ENCODE measurements around the gene WDR76.

The WDR76 gene

GRCh38 chr15:43913026-43913780 is 86.4 kb downstream of the WDR76 start:
- H3K36me3 ChIP-seq, result no peaks in the 10 kb centered on the region
- peak; percentile 55 to 71 for DNase-seq
- peak overlapping the region; percentile 10 to 34 for H3K27ac ChIP-seq
- peaks cover 0 to 32% (median 11%) of the 10 kb centered on the region in 4 donors for H3K4me1 ChIP-seq
- intact Hi-C loops (cut with DNase I; ENCODE audit: low total_unique reads), result no loop called here
- H3K4me3 ChIP-seq, result no peak overlapping the region
- no peak for TF ChIP-seq CTCF (IDR thresholded peaks at IDR 0.05)
- no peaks in the 10 kb centered on the region for H3K9me3 ChIP-seq
- H3K27me3 ChIP-seq, result no peaks in the 10 kb centered on the region

- H3K4me1 ChIP-seq, result peaks cover 0 to 32% (median 11%) of the 10 kb centered on the region in 4 donors
- H3K27ac ChIP-seq, result peak overlapping the region in 1 of 2 donors; percentile 34
- H3K4me3 ChIP-seq, result no peak overlapping the region
- H3K27me3 ChIP-seq, result no peaks in the 10 kb centered on the region
- DNase-seq, result no peak
- intact Hi-C loops (cut with DNase I; ENCODE audit: low total_unique reads), result no loop called here
- H3K36me3 ChIP-seq, result no peaks in the 10 kb centered on the region
- H3K9me3 ChIP-seq, result no peaks in the 10 kb centered on the region
- TF ChIP-seq CTCF (IDR thresholded peaks at IDR 0.05), result no peak
These were observed 87.1 kb downstream of the WDR76 start for GRCh38 chr15:43913941-43914340.

- no peak overlapping the region for H3K4me3 ChIP-seq
- TF ChIP-seq CTCF (IDR thresholded peaks at IDR 0.05), result no peak
- intact Hi-C loops (cut with DNase I; ENCODE audit: low total_unique reads), result no loop called here
- H3K27ac ChIP-seq, result no peak overlapping the region
- H3K27me3 ChIP-seq, result no peaks in the 10 kb centered on the region
- H3K36me3 ChIP-seq, result no peaks in the 10 kb centered on the region
- H3K4me1 ChIP-seq, result peaks cover 0 to 48% (median 13%) of the 10 kb centered on the region in 4 donors
- H3K9me3 ChIP-seq, result no peaks in the 10 kb centered on the region
- DNase-seq, result peak in 1 of 2 donors; percentile 32
These were observed 89.0 kb downstream of the WDR76 start for GRCh38 chr15:43915631-43916325.

- no peak for TF ChIP-seq CTCF (IDR thresholded peaks at IDR 0.05)
- Histone ChIP-seq H3K9me3 (no peaks in the 10 kb centered on the region), H3K4me1 (peaks cover 0 to 43% (median 12%) of the 10 kb centered on the region in 4 donors), H3K36me3 (no peaks in the 10 kb centered on the region), H3K27ac (no peak overlapping the region), H3K4me3 (no peak overlapping the region), H3K27me3 (no peaks in the 10 kb centered on the region)
- peak in 1 of 2 donors; percentile 33 for DNase-seq
- intact Hi-C loops (cut with DNase I; ENCODE audit: low total_unique reads), result no loop called here
These were observed 89.5 kb downstream of the WDR76 start for GRCh38 chr15:43916326-43916660.

Data from tibial artery (tissue), 4 donors.